HepG2 (cell line): ENCODE results near the gene NUAK2. TPM values are rescaled to one million over a fixed set of nuclear protein-coding genes. Genes with fewer than 3 reads are reported as not detected.

Experiments used
- ADNP ChIP-seq: sonication (generic); formaldehyde crosslinking; IDR thresholded peaks from 2 replicates; pipeline ENCODE4 v1.4.0; 2020; ENCODE audit warnings: missing genetic modification reagents
- E2F2 ChIP-seq: sonication (generic); formaldehyde crosslinking; IDR thresholded peaks from 2 replicates; pipeline ENCODE4 v1.4.0; 2020; ENCODE audit warnings: missing genetic modification reagents, borderline replicate concordance
- ETS1 ChIP-seq: sonication (generic); formaldehyde crosslinking; IDR thresholded peaks from 2 replicates; pipeline ENCODE4 v1.4.0; 2020; ENCODE audit warnings: missing genetic modification reagents
- GLI4 ChIP-seq: sonication (generic); formaldehyde crosslinking; IDR thresholded peaks from 2 replicates; pipeline ENCODE4 v1.5.1; 2020; ENCODE audit warnings: missing genetic modification reagents, mild to moderate bottlenecking, moderate library complexity, borderline replicate concordance
- HDAC2 ChIP-seq: sonication (generic); formaldehyde crosslinking; IDR thresholded peaks from 2 replicates; pipeline ENCODE4 v1.4.0; 2020; ENCODE audit warnings: missing genetic modification reagents
- HIC2 ChIP-seq: sonication (generic); formaldehyde crosslinking; IDR thresholded peaks from 2 replicates; pipeline ENCODE4 v1.9.0; 2022; ENCODE audit warnings: low read depth, missing genetic modification reagents
- HNRNPK ChIP-seq: fragments of 200-400 bp; formaldehyde crosslinking; IDR thresholded peaks from 2 replicates; pipeline ENCODE4 v1.6.1; 2018; ENCODE audit warnings: low read length, low read depth, moderate library complexity, mild to moderate bottlenecking; ENCODE audit not compliant: poor library complexity, severe bottlenecking
- KDM5B ChIP-seq: sonication (generic); formaldehyde crosslinking; IDR thresholded peaks from 2 replicates; pipeline ENCODE4 v1.4.0; 2020; ENCODE audit warnings: missing genetic modification reagents, mild to moderate bottlenecking, borderline replicate concordance
- LBX2 ChIP-seq: sonication (generic); formaldehyde crosslinking; IDR thresholded peaks from 2 replicates; pipeline ENCODE4 v1.5.0; 2020; ENCODE audit warnings: missing genetic modification reagents, mild to moderate bottlenecking, borderline replicate concordance
- MXD3 ChIP-seq: IDR thresholded peaks from 2 replicates; pipeline ENCODE4 v1.6.1; 2016; ENCODE audit warnings: mild to moderate bottlenecking, missing biosample characterization, missing genetic modification reagents
- NFRKB ChIP-seq: fragments of 450-650 bp; IDR thresholded peaks from 2 replicates; pipeline ENCODE4 v1.6.1; 2017
- SYNCRIP ChIP-seq: fragments of 200-400 bp; formaldehyde crosslinking; IDR thresholded peaks from 2 replicates; pipeline ENCODE4 v1.6.1; 2018; ENCODE audit warnings: mild to moderate bottlenecking, low read depth, low read length; ENCODE audit not compliant: insufficient read depth
- TSC22D2 ChIP-seq: sonication (generic); formaldehyde crosslinking; IDR thresholded peaks from 2 replicates; pipeline ENCODE4 v1.5.1; 2020; ENCODE audit warnings: missing genetic modification reagents, mild to moderate bottlenecking, borderline replicate concordance
- ZBTB34 ChIP-seq: sonication (generic); formaldehyde crosslinking; IDR thresholded peaks from 2 replicates; pipeline ENCODE4 v1.8.0; 2022; ENCODE audit warnings: mild to moderate bottlenecking, missing genetic modification reagents
- ZNF224 ChIP-seq: sonication (generic); formaldehyde crosslinking; IDR thresholded peaks from 2 replicates; pipeline ENCODE4 v1.5.0; 2020; ENCODE audit warnings: mild to moderate bottlenecking, missing genetic modification reagents
- ZNF329 ChIP-seq: sonication (generic); formaldehyde crosslinking; IDR thresholded peaks from 2 replicates; pipeline ENCODE4 v1.9.0; 2021; ENCODE audit warnings: low read depth, mild to moderate bottlenecking, missing genetic modification reagents
- ZNF350 ChIP-seq: sonication (generic); formaldehyde crosslinking; IDR thresholded peaks from 2 replicates; pipeline ENCODE4 v1.4.0; 2020; ENCODE audit warnings: mild to moderate bottlenecking, low read depth, missing genetic modification reagents, borderline replicate concordance
- ZNF530 ChIP-seq: sonication (generic); formaldehyde crosslinking; IDR thresholded peaks from 2 replicates; pipeline ENCODE4 v1.5.0; 2020; ENCODE audit warnings: low read depth, mild to moderate bottlenecking, missing genetic modification reagents
- ZNF549 ChIP-seq: sonication (generic); formaldehyde crosslinking; IDR thresholded peaks from 2 replicates; pipeline ENCODE4 v1.5.0; 2020; ENCODE audit warnings: missing genetic modification reagents
- ZNF841 ChIP-seq: sonication (generic); formaldehyde crosslinking; IDR thresholded peaks from 2 replicates; pipeline ENCODE4 v1.8.1; 2023; ENCODE audit warnings: missing genetic modification reagents, borderline replicate concordance
- polyA plus RNA-seq, 8 experiments: library from polyadenylated mRNA; depleted of rRNA in 3 of 8; stranded (reverse) in 7 of 8; unstranded in 1 of 8; fragments of >200 nt; fragmentation: Illumina TruSeq in 4 of 8; extraction: Trizol in 4 of 8; gene quantifications; 2 replicates each; pipeline versions ENCODE4 v1.2.1 to v1.2.3, GENCODE V29; 2011 to 2016; ENCODE audit warnings: low read depth in 4 of 8, missing spikeins in 1 of 8, mixed read lengths in 1 of 8; ENCODE audit not compliant: insufficient read depth in 1 of 8
- total RNA-seq, 5 experiments: library from RNA; depleted of rRNA; stranded (reverse); fragments of >200 nt; fragmentation: Illumina TruSeq; extraction: Trizol; gene quantifications; 2 replicates each; pipeline ENCODE4 v1.2.3, GENCODE V29; 2016; ENCODE audit warnings: low read depth in 1 of 5

The NUAK2 gene
- total and polyA plus RNA-seq, 2 of the 13 experiments (the other 11 are each of a cell fraction or from before 2014, with no cell fraction given) = 0.75 to 1.1 TPM

- TF ChIP-seq ZNF841 (CRISPR knock-in tag) (no peak), ZNF530 (no peak), KDM5B (CRISPR knock-in tag) (peak; percentile 55; the same call in 1 of the 2 replicates), ZNF549 (CRISPR knock-in tag) (no peak), TSC22D2 (no peak), ADNP (no peak), ZNF329 (no peak), LBX2 (no peak), ZNF224 (CRISPR knock-in tag) (no peak), HDAC2 (CRISPR knock-in tag) (peak; percentile 78; the same call in 1 of the 2 replicates), ZBTB34 (CRISPR knock-in tag) (no peak), ZNF350 (CRISPR knock-in tag) (peak; percentile 59), ETS1 (CRISPR knock-in tag) (no peak), SYNCRIP (no peak), GLI4 (CRISPR knock-in tag) (no peak), E2F2 (no peak), MXD3 (CRISPR knock-in tag) (no peak), HNRNPK (no peak), HIC2 (CRISPR knock-in tag) (0 out of 2 replicates have a peak, but pooled peaks have one; percentile 48), NFRKB (no peak)
Observed at GRCh38 chr1:205284420-205285144, 37.0 kb downstream of the NUAK2 start (continued).
